Activated CD4-positive, alpha-beta T cell treated with anti-CD3 and anti-CD28 coated beads, Interleukin-2, amount 10 ng/mL, durations not matched to agents 24 days and 14 days (primary cell): ENCODE data around the gene PREB. TPM values are rescaled to one million over a fixed set of nuclear protein-coding genes. Genes with fewer than 3 reads are reported as not detected.
"Not testable (repeated sequence)": the region's sequence is repeated elsewhere in the genome, so short reads cannot be mapped to it uniquely, and the experiment has no call there.

Experiments
- DNase-seq: peaks from one replicate; pipeline ENCODE4 v3.0.0; 2022
- H3K27ac Mint-ChIP-seq: one replicate; pipeline ENCODE4 v1.8.0; 2022; ENCODE audit warnings: mild to moderate bottlenecking, mixed read lengths
- H3K27me3 Mint-ChIP-seq: one replicate; pipeline ENCODE4 v1.8.0; 2022; ENCODE audit warnings: mixed read lengths
- H3K36me3 Mint-ChIP-seq: one replicate; pipeline ENCODE4 v1.8.0; 2022; ENCODE audit warnings: low read depth, mild to moderate bottlenecking, mixed read lengths
- H3K4me1 Mint-ChIP-seq: one replicate; pipeline ENCODE4 v1.8.0; 2021; ENCODE audit warnings: mixed read lengths
- H3K4me3 Mint-ChIP-seq: one replicate; pipeline ENCODE4 v1.8.0; 2022; ENCODE audit warnings: mild to moderate bottlenecking, moderate library complexity, mixed read lengths
- H3K9me3 Mint-ChIP-seq: one replicate; pipeline ENCODE4 v1.8.0; 2021; ENCODE audit warnings: mixed read lengths
- intact Hi-C: fragments of 100-400 bp; cut with micrococcal nuclease; formaldehyde crosslinking; loops from one replicate; pipeline ENCODE4 v1.15.1; 2023
- total RNA-seq: library from RNA; stranded (reverse); gene quantifications from 2 replicates; pipeline ENCODE4 v1.2.3, GENCODE V29; 2022

Gene PREB
- 85.4 and 88.3 TPM in 2 replicates for total RNA-seq

DNA sequence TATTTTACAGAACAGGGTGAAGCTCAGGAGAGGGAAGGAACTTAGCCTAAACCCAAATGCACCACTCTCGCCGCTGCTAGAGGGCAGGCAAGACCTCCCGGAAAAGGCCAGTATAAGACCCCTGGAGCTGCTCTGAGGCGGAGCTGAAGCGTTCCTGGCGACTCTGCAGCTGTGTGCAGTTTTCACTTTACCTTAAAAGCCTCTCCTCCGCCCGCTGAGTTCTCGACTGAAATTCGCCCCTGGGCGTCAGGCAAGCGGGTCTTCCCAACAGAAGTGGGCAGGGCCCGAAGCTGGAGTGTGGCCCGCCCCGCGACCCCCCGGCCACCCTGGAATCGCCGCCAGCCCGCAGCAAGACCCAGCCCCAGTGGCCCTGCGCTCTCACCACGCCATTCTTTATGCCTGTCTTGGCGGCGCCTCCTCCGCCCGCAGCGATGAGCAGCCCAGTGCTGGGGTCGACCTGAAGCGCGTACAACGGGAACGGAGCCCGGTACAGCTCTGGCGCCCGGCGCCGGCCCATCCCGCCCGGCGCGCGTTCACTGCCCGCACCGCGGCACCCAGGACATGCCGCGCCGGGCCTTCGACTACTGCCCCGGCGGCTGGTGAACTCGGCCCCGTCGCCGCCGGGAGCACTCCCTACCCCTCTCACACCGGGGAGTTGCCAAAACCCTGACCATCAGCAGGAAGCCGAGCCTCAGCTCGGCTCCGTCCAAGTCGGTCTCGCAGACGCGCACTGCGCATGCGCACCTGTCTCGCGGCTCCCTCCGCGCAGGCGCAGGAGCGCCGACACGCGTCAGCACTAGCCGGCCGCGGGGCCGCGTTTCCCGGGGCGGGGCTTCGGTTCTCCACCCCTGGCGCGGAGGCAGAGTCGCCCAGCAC, at the start of gene PREB:
Gene PREB, minus strand, starts transcription at position 732 of the 876 bp plus-strand sequence. Its CDS starts 215 bp downstream, at position 517.
- H3K4me1 Mint-ChIP-seq = peaks cover 16% of the 10 kb centered on the region
- intact Hi-C loops = loop anchor here (1.0 kb wide), 3 partner anchors 11 to 78 kb away; partner anchors contain the start of genes ABHD1, ATRAID, KHK and SLC5A6
- no peaks in the 10 kb centered on the region for H3K27me3 Mint-ChIP-seq
- no peaks in the 10 kb centered on the region for H3K9me3 Mint-ChIP-seq
- H3K27ac Mint-ChIP-seq = peak within 1 kb of the TSS; percentile 98
- peak; percentile 100 for DNase-seq
- H3K36me3 Mint-ChIP-seq = peaks cover 42% of the 10 kb centered on the region
- peak within 1 kb of the TSS; percentile 93 for H3K4me3 Mint-ChIP-seq

DNA sequence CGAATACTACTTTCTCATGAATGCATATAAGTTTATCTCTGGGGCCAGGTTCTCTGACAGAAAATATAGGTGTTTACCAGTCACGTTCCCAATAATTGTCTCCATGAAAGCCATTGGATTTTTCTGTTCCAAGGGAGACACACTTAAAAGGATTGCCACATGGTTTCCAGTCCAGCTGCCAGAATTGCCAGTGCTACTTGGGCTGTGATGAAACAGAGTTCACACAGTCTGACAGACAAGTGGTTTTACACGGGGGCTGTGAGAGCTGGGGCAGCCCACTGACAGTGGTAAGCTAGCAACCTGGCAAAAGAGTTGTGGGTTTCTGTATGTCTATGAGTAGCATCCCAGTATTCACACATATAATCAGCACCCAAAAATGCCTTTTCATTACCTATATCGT, 49.7 kb upstream of the PREB start:
- H3K36me3 Mint-ChIP-seq = no peaks in the 10 kb centered on the region
- DNase-seq = no peak
- intact Hi-C loops = loop anchor here (10.0 kb wide), 1 partner anchor 339 kb away; the partner anchor contains the start of gene DPYSL5
- H3K9me3 Mint-ChIP-seq = no peaks in the 10 kb centered on the region
- peaks cover 3% of the 10 kb centered on the region for H3K4me1 Mint-ChIP-seq
- H3K27ac Mint-ChIP-seq = no peak overlapping the region
- peaks cover 34% of the 10 kb centered on the region for H3K27me3 Mint-ChIP-seq
- no peak overlapping the region for H3K4me3 Mint-ChIP-seq

DNA sequence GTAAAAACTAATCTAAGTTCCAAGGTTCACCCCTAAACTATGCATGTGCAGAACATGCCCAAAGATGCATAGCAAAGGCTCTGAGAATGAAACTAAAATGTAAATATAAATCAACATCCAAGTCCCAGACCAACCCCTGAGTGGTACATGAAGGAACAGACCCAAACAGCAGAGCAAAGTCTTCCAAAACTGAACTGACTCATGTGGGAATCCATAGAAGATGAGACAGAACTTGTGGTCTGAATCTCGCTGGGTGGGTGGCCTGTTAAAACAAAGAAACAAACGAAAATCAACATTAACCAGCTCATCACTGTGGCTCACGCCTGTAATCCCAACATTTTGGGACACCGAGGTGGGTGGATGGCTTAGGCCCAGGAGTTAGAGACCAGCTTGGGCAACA, 47.9 kb upstream of the PREB start:
- Mint-ChIP-seq H3K27ac (no peak overlapping the region), H3K27me3 (peaks cover 37% of the 10 kb centered on the region), H3K4me1 (peaks cover 3% of the 10 kb centered on the region), H3K36me3 (no peaks in the 10 kb centered on the region), H3K9me3 (no peaks in the 10 kb centered on the region), H3K4me3 (no peak overlapping the region)
- no peak for DNase-seq
- intact Hi-C loops = loop anchor here (10.0 kb wide), 1 partner anchor 338 kb away; the partner anchor contains the start of gene DPYSL5

DNA sequence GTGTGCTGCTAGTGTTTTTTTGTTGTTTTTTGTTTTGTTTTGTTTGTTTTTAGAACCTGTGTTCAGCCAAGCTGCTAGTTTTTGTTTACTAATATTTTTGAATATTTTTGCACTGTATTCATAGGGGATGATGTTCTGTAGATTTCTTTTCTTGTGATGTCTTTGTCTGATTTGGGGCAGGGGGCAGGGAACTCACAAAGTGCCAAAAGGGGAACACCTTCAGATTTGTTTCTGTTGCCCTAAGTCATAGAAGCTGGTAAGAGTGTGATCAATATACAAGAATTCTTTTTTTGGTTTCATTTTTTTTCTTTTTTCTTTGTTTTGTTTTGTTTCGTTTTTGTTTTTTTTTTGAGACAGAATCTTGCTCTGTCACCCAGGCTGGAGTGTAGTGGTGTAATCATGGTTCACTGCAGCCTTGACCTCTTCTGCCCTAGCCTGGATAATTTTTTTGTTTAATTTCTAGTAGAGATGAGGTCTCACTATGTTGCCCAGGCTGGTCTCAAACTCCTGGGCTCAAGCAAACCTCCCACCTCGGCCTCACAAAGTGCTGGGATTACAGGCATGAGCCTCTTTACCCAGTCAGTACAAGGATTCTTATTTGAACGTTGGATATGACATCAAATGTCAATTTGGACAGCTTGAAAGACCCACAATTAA, 45.0 kb upstream of the PREB start:
- DNase-seq = no peak
- Mint-ChIP-seq H3K9me3 (no peaks in the 10 kb centered on the region), H3K4me1 (peaks cover 3% of the 10 kb centered on the region), H3K27me3 (peaks cover 31% of the 10 kb centered on the region), H3K4me3 (no peak overlapping the region), H3K27ac (no peak overlapping the region), H3K36me3 (no peaks in the 10 kb centered on the region)
- intact Hi-C loops = no loop called here

- intact Hi-C loops = no loop called here
- Mint-ChIP-seq H3K36me3 (no peaks in the 10 kb centered on the region), H3K27ac (no peak overlapping the region), H3K4me1 (peaks cover 1% of the 10 kb centered on the region), H3K27me3 (peaks cover 25% of the 10 kb centered on the region), H3K9me3 (no peaks in the 10 kb centered on the region), H3K4me3 (no peak overlapping the region)
- DNase-seq = no peak
Measured at GRCh38 chr2:27178469-27178868, 44.0 kb upstream of the PREB start.

DNA sequence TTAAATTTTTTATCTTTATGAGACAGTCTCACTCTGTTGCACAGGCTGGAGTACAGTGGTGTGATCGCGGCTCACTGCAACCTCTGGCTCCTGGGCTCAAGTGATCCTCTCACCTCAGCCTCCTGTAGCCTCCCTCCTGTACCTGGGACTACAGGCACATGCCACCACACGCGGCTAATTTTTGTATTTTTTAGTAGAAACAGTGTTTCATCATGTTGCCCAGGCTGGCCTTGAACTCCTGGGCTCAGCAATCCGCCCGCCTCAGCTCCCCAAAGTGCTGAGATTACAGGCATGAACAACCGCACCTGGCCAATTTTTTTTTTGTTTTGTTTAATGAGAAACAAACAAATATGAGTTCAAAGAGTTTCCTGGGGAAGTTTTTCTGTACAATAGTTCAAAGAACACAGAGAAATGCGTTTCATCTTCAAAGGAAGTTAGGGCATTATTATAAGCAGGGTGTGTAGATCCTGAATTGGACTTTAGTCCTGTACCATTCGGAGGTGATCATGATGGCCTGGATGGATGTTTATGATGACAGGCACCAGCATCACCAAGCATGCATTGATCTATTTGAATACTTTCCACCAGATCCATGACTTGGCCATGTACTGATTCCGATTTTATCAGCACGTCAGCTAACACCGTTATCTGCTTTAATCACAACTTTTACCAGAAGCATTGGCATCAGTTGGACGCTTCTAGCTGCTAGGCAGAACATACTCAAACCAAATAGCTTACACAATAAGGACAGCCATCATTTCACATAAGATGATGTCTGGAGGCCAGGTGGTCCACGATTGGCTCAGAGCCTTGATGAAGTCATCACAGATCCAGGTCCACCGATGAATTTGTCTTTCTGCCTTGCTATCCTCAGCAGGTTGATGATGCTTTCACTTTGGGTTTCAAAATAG, 43.3 kb upstream of the PREB start:
- H3K4me3 Mint-ChIP-seq = no peak overlapping the region
- intact Hi-C loops = no loop called here
- peaks cover 1% of the 10 kb centered on the region for H3K4me1 Mint-ChIP-seq
- DNase-seq = no peak
- peaks cover 28% of the 10 kb centered on the region for H3K27me3 Mint-ChIP-seq
- no peaks in the 10 kb centered on the region for H3K9me3 Mint-ChIP-seq
- H3K36me3 Mint-ChIP-seq = no peaks in the 10 kb centered on the region
- no peak overlapping the region for H3K27ac Mint-ChIP-seq

DNA sequence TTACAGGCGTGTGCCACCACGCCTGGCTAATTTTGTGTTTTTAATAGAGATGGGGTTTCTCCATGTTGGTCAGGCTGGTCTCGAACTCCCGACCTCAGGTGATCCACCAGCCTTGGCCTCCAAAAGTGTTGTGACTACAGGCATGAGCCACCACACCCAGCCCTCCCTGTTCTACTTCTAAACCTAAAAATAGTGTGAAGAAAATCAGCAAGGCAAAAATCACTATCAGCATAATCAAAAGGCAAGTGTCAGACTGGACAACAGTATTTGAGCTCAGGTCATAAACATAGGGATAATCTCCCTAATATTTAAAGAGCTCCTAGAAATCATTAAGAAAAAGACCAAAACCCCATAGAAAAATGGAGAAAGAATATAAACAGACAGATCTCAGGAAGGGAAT, 41.3 kb upstream of the PREB start:
- H3K4me3 Mint-ChIP-seq, H3K9me3 Mint-ChIP-seq, DNase-seq, H3K36me3 Mint-ChIP-seq, H3K4me1 Mint-ChIP-seq, H3K27ac Mint-ChIP-seq, intact Hi-C loops: not testable (repeated sequence)
- peaks cover 27% of the 10 kb centered on the region for H3K27me3 Mint-ChIP-seq

DNA sequence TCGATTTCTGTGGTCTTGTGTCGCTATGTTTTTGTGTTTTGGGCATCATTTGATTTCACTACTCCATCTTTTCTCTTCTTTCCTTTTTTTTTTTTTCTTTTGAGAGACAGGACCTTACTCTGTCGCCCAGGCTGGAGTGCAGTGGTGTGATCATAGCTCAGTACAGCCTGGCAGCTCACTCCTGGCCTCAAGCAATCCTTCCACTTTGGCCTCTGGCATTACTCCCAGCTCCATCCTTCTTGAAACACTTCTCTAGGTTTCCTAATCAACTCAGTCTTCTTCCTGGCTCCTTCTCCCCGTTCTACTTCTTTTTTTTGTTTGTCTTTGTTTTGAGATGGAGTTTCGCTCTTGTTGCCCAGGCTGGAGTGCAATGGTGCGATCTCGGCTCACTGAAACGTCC, 40.9 kb upstream of the PREB start:
- peaks cover 3% of the 10 kb centered on the region for H3K4me1 Mint-ChIP-seq
- H3K36me3 Mint-ChIP-seq = no peaks in the 10 kb centered on the region
- DNase-seq = no peak
- no peak overlapping the region for H3K4me3 Mint-ChIP-seq
- no peak overlapping the region for H3K27ac Mint-ChIP-seq
- intact Hi-C loops = no loop called here
- no peaks in the 10 kb centered on the region for H3K9me3 Mint-ChIP-seq
- H3K27me3 Mint-ChIP-seq = peaks cover 29% of the 10 kb centered on the region

DNA sequence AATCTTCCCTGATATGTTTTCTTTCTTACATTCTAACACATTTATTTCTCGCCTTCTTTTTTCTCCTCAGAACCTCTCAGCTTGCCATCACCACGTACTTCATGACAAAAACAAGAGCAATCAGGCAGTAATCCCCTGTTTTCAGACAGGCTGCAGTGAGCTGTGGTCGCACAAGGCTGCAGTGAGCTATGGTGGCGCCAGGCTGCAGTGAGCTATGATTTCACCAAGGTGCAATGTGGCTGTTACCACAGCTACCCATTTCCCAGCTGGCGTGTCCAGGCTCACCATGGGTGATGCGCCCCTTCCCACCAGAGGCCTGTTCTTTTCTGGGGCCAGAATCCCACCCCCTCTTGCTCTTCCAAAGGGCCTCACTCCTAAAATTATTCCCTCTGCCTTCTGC, 40.2 kb upstream of the PREB start:
- H3K27me3 Mint-ChIP-seq = peaks cover 33% of the 10 kb centered on the region
- peaks cover 3% of the 10 kb centered on the region for H3K4me1 Mint-ChIP-seq
- no peaks in the 10 kb centered on the region for H3K9me3 Mint-ChIP-seq
- intact Hi-C loops = no loop called here
- no peaks in the 10 kb centered on the region for H3K36me3 Mint-ChIP-seq
- no peak overlapping the region for H3K27ac Mint-ChIP-seq
- no peak for DNase-seq
- H3K4me3 Mint-ChIP-seq = no peak overlapping the region

GRCh38 chr2:27171351-27171848, 37.0 kb upstream of the PREB start:
- no peaks in the 10 kb centered on the region for H3K36me3 Mint-ChIP-seq
- H3K4me3 Mint-ChIP-seq = no peak overlapping the region
- H3K27me3 Mint-ChIP-seq = peaks cover 23% of the 10 kb centered on the region
- H3K9me3 Mint-ChIP-seq = no peaks in the 10 kb centered on the region
- intact Hi-C loops = no loop called here
- H3K4me1 Mint-ChIP-seq = peaks cover 2% of the 10 kb centered on the region
- no peak for DNase-seq
- H3K27ac Mint-ChIP-seq = no peak overlapping the region

- no peak for DNase-seq
- peaks cover 19% of the 10 kb centered on the region for H3K27me3 Mint-ChIP-seq
- H3K4me1 Mint-ChIP-seq = peaks cover 2% of the 10 kb centered on the region
- H3K27ac Mint-ChIP-seq = no peak overlapping the region
- H3K36me3 Mint-ChIP-seq = no peaks in the 10 kb centered on the region
- no peaks in the 10 kb centered on the region for H3K9me3 Mint-ChIP-seq
- intact Hi-C loops = no loop called here
- H3K4me3 Mint-ChIP-seq = no peak overlapping the region
Measured at GRCh38 chr2:27170581-27171337, 36.3 kb upstream of the PREB start.

- H3K27me3 Mint-ChIP-seq = peaks cover 4% of the 10 kb centered on the region
- H3K27ac Mint-ChIP-seq = no peak overlapping the region
- H3K36me3 Mint-ChIP-seq = no peaks in the 10 kb centered on the region
- intact Hi-C loops = no loop called here
- no peaks in the 10 kb centered on the region for H3K9me3 Mint-ChIP-seq
- DNase-seq = no peak
- no peaks in the 10 kb centered on the region for H3K4me1 Mint-ChIP-seq
- no peak overlapping the region for H3K4me3 Mint-ChIP-seq
Measured at GRCh38 chr2:27164960-27165763, 30.7 kb upstream of the PREB start.
